Neural progenitor cell (in vitro differentiated cells): ENCODE measurements around the gene KMT5B.

Source experiments
- CTCF ChIP-seq: fragments of 200-600 bp; sonication (generic); IDR thresholded peaks from 2 replicates; pipeline ENCODE4 v1.5.1; 2017; ENCODE audit warnings: antibody characterized with exemption, mild to moderate bottlenecking
- EZH2 ChIP-seq: fragments of 200-600 bp; sonication (generic); IDR thresholded peaks from 2 replicates; pipeline ENCODE4 v1.6.1; 2017; ENCODE audit warnings: antibody characterized with exemption, mild to moderate bottlenecking, moderate library complexity
- EZH2phosphoT487 ChIP-seq: fragments of 200-600 bp; sonication (generic); IDR thresholded peaks from 2 replicates; pipeline ENCODE4 v1.6.1; 2017; ENCODE audit warnings: antibody characterized with exemption

- no peak for TF ChIP-seq CTCF
- no peak for TF ChIP-seq EZH2
- no peak for TF ChIP-seq EZH2phosphoT487
These were observed 99.1 kb downstream of the KMT5B start for GRCh38 chr11:68113986-68114385.
